ENCODE data around the gene KCNJ5.

GRCh38 chr11:128876133-128876650 lies 15.0 kb upstream of the KCNJ5 start:
- TF ChIP-seq CTCF (IDR thresholded peaks at IDR 0.05) (no peak), POLR2A (IDR thresholded peaks at IDR 0.05) (no peak)
